Measurements from ENCODE around the gene LRRC4C. TPM values are rescaled to one million over a fixed set of nuclear protein-coding genes. Genes with fewer than 3 reads are reported as not detected.

Gene LRRC4C
- total RNA-seq, 4 donors from 2014 or later: 0.40 to 1.7 TPM; not detected in 2

DNA sequence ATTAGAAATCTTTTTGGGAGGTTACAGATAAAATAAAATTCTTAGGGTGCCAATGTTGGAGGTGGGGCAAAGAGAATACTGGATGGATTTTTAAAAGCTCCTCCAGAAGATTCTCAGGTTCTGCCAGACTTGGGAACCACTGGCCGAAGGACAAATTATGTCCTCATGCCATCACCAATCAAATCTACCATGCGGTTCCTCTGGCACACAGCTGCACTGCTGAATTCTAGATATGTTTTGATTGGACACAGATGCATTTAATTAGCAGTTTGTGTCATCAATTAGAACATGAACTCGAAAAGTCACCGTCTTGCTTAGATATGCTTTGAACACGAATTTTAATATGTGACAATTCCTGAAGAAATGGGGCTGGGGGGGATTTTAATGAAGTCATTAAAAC, 1269.2 kb downstream of the LRRC4C start:
- Histone ChIP-seq H3K27ac (no peak overlapping the region), H3K4me3 (no peak overlapping the region), H3K4me1 (no peaks in the 10 kb centered on the region), H3K36me3 (no peaks in the 10 kb centered on the region), H3K9me3 (no peaks in the 10 kb centered on the region), H3K27me3 (no peaks in the 10 kb centered on the region)
- DNase-seq: no peak
- no peak for TF ChIP-seq POLR2A (IDR thresholded peaks at IDR 0.05)
- TF ChIP-seq, protein P1, sequence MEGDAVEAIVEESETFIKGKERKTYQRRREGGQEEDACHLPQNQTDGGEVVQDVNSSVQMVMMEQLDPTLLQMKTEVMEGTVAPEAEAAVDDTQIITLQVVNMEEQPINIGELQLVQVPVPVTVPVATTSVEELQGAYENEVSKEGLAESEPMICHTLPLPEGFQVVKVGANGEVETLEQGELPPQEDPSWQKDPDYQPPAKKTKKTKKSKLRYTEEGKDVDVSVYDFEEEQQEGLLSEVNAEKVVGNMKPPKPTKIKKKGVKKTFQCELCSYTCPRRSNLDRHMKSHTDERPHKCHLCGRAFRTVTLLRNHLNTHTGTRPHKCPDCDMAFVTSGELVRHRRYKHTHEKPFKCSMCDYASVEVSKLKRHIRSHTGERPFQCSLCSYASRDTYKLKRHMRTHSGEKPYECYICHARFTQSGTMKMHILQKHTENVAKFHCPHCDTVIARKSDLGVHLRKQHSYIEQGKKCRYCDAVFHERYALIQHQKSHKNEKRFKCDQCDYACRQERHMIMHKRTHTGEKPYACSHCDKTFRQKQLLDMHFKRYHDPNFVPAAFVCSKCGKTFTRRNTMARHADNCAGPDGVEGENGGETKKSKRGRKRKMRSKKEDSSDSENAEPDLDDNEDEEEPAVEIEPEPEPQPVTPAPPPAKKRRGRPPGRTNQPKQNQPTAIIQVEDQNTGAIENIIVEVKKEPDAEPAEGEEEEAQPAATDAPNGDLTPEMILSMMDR (IDR thresholded peaks at IDR 0.05): no peak

DNA sequence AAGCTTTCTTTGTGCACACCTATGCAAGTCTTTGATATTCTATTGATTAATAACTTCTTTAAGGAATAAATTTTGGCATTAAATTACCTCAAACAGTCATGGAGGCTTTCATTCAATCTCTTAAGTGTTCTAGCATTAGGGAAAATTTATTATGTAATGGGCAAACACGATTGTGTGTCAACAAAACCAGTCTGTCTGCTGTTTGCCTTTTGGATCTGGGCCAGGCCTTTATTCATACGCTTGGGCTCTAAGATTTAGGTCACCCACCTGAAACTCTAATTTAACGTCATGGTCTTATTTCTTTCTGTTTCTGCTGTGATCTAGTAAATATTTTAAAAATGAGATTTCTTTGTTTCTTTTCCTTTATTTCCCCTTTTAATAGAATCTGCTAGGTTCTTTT, 1270.6 kb downstream of the LRRC4C start:
- Histone ChIP-seq H3K27ac (no peak overlapping the region), H3K4me1 (no peaks in the 10 kb centered on the region), H3K4me3 (no peak overlapping the region), H3K9me3 (no peaks in the 10 kb centered on the region), H3K36me3 (no peaks in the 10 kb centered on the region), H3K27me3 (no peaks in the 10 kb centered on the region)
- TF ChIP-seq POLR2A (IDR thresholded peaks at IDR 0.05): no peak
- TF ChIP-seq, protein P1 (IDR thresholded peaks at IDR 0.05): no peak
- DNase-seq: no peak

DNA sequence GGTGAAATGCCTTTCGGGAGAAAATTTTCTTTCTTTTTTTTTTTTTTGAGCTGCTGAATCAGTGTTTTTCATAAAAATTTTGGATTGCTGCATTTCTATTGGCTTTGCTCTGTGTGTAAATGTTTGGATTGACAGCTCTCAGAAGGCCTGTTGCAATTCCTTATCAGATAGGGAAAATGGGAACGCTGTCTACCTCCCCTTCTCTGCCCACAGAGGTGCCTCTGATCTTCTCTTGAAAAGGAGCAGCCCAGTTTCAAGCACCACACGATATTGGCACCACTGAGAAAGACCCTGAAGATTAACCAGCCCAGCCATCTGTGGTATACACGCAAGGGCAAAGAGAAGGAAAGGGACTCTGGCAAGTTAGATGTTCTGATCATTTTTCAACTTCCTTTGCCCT, 1272.2 kb downstream of the LRRC4C start:
- Histone ChIP-seq H3K4me3 (no peak overlapping the region), H3K4me1 (no peaks in the 10 kb centered on the region), H3K27ac (no peak overlapping the region), H3K36me3 (no peaks in the 10 kb centered on the region), H3K27me3 (no peaks in the 10 kb centered on the region), H3K9me3 (no peaks in the 10 kb centered on the region)
- no peak for DNase-seq
- no peak for TF ChIP-seq POLR2A (IDR thresholded peaks at IDR 0.05)
- TF ChIP-seq, protein P1 (IDR thresholded peaks at IDR 0.05): no peak

DNA sequence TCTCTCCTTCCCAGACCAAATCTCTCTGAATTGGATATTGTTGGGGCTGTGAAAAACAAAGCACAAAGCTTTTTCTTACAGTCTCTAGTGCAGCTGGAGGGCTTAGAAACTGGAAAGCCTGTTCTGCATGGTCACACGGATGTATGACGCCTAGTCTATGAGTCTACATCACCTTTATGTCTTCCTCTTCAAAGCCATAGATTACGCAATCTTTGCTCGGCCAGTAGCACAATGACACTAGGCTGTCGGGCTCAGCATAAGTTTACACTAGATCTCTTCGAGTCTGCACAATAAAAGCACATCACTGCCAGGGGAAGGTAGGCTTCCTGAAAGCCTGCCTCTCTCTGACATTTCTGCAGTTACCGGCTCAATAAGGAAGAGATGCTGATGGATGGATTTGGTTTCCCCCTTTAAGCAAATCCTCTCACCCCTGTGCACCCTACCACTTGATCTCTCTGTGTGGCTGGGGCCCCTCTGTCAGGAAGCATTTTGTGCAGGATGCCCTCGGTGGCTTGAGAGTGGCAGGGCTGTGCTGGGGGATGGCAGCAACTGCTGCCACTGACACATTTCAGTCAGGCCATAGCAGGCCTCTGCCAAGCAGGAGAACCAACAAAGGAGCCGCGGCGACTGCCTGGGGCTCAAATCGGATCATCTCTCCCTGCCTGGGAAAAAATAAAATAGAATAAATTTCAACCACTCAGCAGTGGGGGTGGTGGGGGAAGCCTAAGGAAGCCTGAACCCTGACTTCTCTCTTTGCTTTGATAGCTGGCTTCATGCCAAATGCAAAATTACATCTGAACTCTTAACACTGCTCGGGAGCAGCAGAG, 1272.8 kb downstream of the LRRC4C start:
- Histone ChIP-seq H3K27ac (no peak overlapping the region), H3K36me3 (no peaks in the 10 kb centered on the region), H3K27me3 (no peaks in the 10 kb centered on the region), H3K4me1 (no peaks in the 10 kb centered on the region), H3K9me3 (no peaks in the 10 kb centered on the region), H3K4me3 (no peak overlapping the region)
- TF ChIP-seq, protein P1 (IDR thresholded peaks at IDR 0.05): no peak
- TF ChIP-seq POLR2A (IDR thresholded peaks at IDR 0.05): no peak
- no peak for DNase-seq

DNA sequence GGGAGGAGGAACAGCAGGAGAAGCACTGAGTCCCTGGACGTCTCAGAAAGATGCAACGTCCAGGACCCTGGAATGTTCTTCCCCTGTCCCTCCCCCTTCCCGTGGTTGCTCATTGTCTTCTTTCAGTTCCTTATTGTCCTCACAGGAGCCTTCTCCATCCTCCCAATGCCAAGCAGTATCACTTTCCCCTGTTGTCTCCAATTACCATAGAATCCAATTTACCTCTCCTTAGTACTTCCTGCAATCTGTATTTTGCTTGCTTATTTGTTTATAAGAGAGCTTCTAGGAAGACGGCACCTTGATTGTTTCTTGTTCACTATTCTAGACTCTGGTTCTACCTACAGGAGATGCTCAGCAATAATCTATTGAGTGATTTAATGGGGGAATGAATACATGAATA, 1273.7 kb downstream of the LRRC4C start:
- Histone ChIP-seq H3K9me3 (no peaks in the 10 kb centered on the region), H3K4me1 (no peaks in the 10 kb centered on the region), H3K27ac (no peak overlapping the region), H3K36me3 (no peaks in the 10 kb centered on the region), H3K4me3 (no peak overlapping the region), H3K27me3 (no peaks in the 10 kb centered on the region)
- no peak for TF ChIP-seq POLR2A (IDR thresholded peaks at IDR 0.05)
- TF ChIP-seq, protein P1 (IDR thresholded peaks at IDR 0.05): no peak
- DNase-seq: no peak

Measured in Peyer's patch (tissue), 4 donors.